Thyroid gland (tissue), 4 donors: ENCODE measurements around the gene PCDHA6. TPM values are rescaled to one million over a fixed set of nuclear protein-coding genes. Genes with fewer than 3 reads are reported as not detected.

ENCODE experiments used
- DNase-seq, 2 donors: peaks; one replicate each; pipeline ENCODE4 v3.0.0-alpha.2; 2019
- H3K27ac ChIP-seq, 3 donors: fragments of 200-600 bp; sonication (generic); 1 replicate in 2 of 3; 2 replicates in 1 of 3; pipeline ENCODE4 v1.5.1; 2016 to 2019; ENCODE audit warnings: mild to moderate bottlenecking in 1 of 3, moderate library complexity in 1 of 3
- H3K27me3 ChIP-seq: fragments of 200-600 bp; sonication (generic); one replicate; pipeline ENCODE4 v1.5.1; 2019
- H3K36me3 ChIP-seq, 2 donors: fragments of 200-600 bp; sonication (generic); one replicate each; pipeline ENCODE4 v1.5.1; 2016 to 2019
- H3K4me1 ChIP-seq, 2 donors: fragments of 200-600 bp; sonication (generic); one replicate each; pipeline ENCODE4 v1.5.1; 2017 to 2019
- H3K4me3 ChIP-seq, 3 donors: fragments of 200-600 bp; sonication (generic); replicated peaks in 1 of 3; 1 replicate in 2 of 3; 2 replicates in 1 of 3; pipeline ENCODE4 v1.5.1; 2016; ENCODE audit warnings: mild to moderate bottlenecking in 1 of 3
- H3K9me3 ChIP-seq: fragments of 200-600 bp; sonication (generic); one replicate; pipeline ENCODE4 v1.5.1; 2017
- POLR2A ChIP-seq, 2 donors: fragments of 450-650 bp; IDR thresholded peaks; one replicate each; pipeline ENCODE4 v1.6.1; 2017; ENCODE audit warnings: antibody characterized with exemption in 2 of 2, mild to moderate bottlenecking in 2 of 2, moderate library complexity in 1 of 2
- WGBS, 2 donors: methylation state at CpG; one replicate each; pipeline ENCODE4 v1.1.5; 2017; 5-methylcytosine and 5-hydroxymethylcytosine counted together
- intact Hi-C: fragments of 100-400 bp; cut with DNase I; formaldehyde crosslinking; loops from one replicate; pipeline ENCODE4 v1.15.1; 2023
- total RNA-seq, 4 donors: library from RNA; depleted of rRNA; stranded (reverse); fragments of >200 nt; gene quantifications; one replicate each; pipeline ENCODE4 v1.2.3, GENCODE V29; 2016
- TF ChIP-seq, protein P1 (sequence below), 6 experiments: fragments of 200-600 bp in 3 of 6; fragments of 450-650 bp in 3 of 6; sonication (generic) in 3 of 6; IDR thresholded peaks; one replicate each; pipeline ENCODE4 v1.5.1; 2016 to 2019; ENCODE audit warnings: antibody characterized with exemption in 6 of 6, mild to moderate bottlenecking in 2 of 6, inconsistent platforms in 1 of 6, moderate library complexity in 1 of 6

Gene PCDHA6
- total RNA-seq, 4 donors from 2014 or later: 0.29 to 1.3 (median 1.0) TPM

DNA sequence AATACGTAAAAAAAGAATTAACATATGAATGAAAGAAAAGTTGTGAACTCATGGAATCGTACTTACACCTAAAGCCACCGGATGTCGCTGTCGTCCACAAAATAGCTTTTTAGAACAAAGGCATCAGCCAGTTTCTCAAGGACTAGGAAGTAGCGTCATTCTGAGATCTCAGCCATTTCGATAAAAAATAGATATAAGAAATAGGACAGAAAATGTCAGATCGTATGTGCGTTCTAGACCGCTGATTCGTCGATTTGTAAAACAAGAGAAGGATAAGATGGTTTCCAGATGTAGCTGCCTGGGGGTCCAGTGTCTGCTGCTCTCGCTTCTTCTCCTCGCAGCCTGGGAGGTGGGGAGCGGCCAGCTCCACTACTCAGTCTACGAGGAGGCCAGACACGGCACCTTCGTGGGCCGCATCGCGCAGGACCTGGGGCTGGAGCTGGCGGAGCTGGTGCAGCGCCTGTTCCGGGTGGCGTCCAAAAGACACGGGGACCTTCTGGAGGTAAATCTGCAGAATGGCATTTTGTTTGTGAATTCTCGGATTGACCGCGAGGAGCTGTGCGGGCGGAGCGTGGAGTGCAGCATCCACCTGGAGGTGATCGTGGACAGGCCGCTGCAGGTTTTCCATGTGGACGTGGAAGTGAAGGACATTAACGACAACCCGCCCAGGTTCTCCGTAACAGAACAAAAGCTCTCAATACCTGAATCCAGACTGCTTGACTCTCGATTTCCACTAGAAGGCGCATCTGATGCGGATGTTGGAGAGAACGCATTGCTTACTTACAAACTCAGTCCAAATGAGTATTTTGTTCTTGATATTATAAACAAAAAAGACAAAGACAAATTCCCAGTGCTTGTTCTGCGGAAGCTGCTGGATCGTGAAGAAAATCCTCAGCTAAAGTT is 28.3 kb downstream of the PCDHA6 start, which contains the start of gene PCDHA10:
TSS of gene PCDHA10 (plus strand) at position 126 of the 903 bp plus-strand sequence. CDS start at position 278, 152 bp downstream.
- no peak within 1 kb of the TSS for H3K4me3 ChIP-seq
- 14 to 22% methylated on average over 37 to 44 of the region's 44 CpGs for WGBS, 2 donors
- peaks cover 0 to 5% of the 10 kb centered on the region in 2 donors for H3K4me1 ChIP-seq
- H3K27ac ChIP-seq: peak within 1 kb of the TSS in 2 of 3 donors; percentile 31 to 36
- intact Hi-C loops: no loop called here
- H3K27me3 ChIP-seq: no peaks in the 10 kb centered on the region
- H3K9me3 ChIP-seq: no peaks in the 10 kb centered on the region
- peak; percentile 33 to 55 for DNase-seq
- no peaks in the 10 kb centered on the region for H3K36me3 ChIP-seq
- no peak for TF ChIP-seq POLR2A (IDR thresholded peaks at IDR 0.05)
- TF ChIP-seq, protein P1, sequence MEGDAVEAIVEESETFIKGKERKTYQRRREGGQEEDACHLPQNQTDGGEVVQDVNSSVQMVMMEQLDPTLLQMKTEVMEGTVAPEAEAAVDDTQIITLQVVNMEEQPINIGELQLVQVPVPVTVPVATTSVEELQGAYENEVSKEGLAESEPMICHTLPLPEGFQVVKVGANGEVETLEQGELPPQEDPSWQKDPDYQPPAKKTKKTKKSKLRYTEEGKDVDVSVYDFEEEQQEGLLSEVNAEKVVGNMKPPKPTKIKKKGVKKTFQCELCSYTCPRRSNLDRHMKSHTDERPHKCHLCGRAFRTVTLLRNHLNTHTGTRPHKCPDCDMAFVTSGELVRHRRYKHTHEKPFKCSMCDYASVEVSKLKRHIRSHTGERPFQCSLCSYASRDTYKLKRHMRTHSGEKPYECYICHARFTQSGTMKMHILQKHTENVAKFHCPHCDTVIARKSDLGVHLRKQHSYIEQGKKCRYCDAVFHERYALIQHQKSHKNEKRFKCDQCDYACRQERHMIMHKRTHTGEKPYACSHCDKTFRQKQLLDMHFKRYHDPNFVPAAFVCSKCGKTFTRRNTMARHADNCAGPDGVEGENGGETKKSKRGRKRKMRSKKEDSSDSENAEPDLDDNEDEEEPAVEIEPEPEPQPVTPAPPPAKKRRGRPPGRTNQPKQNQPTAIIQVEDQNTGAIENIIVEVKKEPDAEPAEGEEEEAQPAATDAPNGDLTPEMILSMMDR (IDR thresholded peaks at IDR 0.05): peak in 4 of 6 experiments; percentile 48 to 72 (median 52)

DNA sequence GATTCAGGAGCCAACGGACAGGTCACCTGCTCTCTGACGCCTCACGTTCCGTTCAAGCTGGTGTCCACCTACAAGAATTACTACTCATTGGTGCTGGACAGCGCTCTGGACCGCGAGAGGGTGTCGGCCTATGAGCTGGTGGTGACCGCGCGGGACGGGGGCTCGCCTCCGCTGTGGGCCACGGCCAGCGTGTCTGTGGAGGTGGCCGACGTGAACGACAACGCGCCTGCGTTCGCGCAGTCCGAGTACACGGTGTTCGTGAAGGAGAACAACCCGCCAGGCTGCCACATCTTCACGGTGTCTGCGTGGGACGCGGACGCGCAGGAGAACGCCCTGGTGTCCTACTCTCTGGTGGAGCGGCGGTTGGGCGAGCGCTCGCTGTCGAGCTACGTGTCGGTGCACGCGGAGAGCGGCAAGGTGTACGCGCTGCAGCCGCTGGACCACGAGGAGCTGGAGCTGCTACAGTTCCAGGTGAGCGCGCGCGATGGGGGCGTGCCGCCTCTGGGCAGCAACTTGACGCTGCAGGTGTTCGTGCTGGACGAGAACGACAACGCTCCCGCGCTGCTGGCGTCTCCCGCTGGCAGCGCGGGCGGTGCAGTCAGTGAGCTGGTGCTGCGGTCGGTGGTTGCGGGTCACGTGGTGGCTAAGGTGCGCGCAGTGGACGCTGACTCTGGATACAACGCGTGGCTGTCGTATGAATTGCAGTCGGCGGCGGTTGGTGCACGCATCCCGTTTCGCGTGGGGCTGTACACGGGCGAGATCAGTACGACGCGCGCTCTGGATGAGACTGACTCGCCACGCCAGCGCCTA is 29.6 kb downstream of the PCDHA6 start:
- intact Hi-C loops: no loop called here
- 49 to 51% methylated on average over 14 to 77 of the region's 94 CpGs for WGBS, 2 donors
- H3K27me3 ChIP-seq: no peaks in the 10 kb centered on the region

DNA sequence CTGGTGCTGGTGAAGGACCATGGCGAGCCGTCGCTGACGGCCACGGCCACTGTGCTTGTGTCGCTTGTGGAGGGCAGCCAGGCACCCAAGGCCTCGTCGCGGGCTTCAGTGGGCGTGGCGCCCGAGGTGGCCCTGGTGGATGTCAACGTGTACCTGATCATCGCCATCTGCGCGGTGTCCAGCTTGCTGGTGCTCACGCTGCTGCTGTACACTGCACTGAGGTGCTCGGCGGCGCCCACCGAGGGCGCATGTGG is 30.2 kb downstream of the PCDHA6 start:
- no peaks in the 10 kb centered on the region for H3K9me3 ChIP-seq
- intact Hi-C loops: no loop called here
- TF ChIP-seq, protein P1 (IDR thresholded peaks at IDR 0.05): no peak
- no peak for TF ChIP-seq POLR2A (IDR thresholded peaks at IDR 0.05)
- H3K27me3 ChIP-seq: no peaks in the 10 kb centered on the region
- WGBS, 2 donors: 53 to 58% methylated on average over 8 to 9 of the region's 22 CpGs
- peaks cover 0 to 5% of the 10 kb centered on the region in 2 donors for H3K4me1 ChIP-seq
- H3K27ac ChIP-seq: no peak overlapping the region
- H3K36me3 ChIP-seq: no peaks in the 10 kb centered on the region
- no peak overlapping the region for H3K4me3 ChIP-seq
- DNase-seq: no peak

More for the DNA sequence above, 29.6 kb downstream of the PCDHA6 start:
- peaks cover 0 to 5% of the 10 kb centered on the region in 2 donors for H3K4me1 ChIP-seq
- H3K9me3 ChIP-seq: no peaks in the 10 kb centered on the region
- H3K4me3 ChIP-seq: no peak overlapping the region
- no peaks in the 10 kb centered on the region for H3K36me3 ChIP-seq
- no peak overlapping the region for H3K27ac ChIP-seq
- no peak for DNase-seq
- no peak for TF ChIP-seq POLR2A (IDR thresholded peaks at IDR 0.05)

GRCh38 chr5:140862441-140863295 is 34.9 kb downstream of the PCDHA6 start:
- Histone ChIP-seq H3K27me3 (no peaks in the 10 kb centered on the region), H3K36me3 (no peaks in the 10 kb centered on the region), H3K27ac (no peak overlapping the region), H3K4me1 (no peaks in the 10 kb centered on the region), H3K4me3 (no peak overlapping the region), H3K9me3 (no peaks in the 10 kb centered on the region)
- no peak for TF ChIP-seq POLR2A (IDR thresholded peaks at IDR 0.05)
- TF ChIP-seq, protein P1 (IDR thresholded peaks at IDR 0.05): no peak
- 43 to 51% methylated on average over 44 to 69 of the region's 76 CpGs for WGBS, 2 donors
- DNase-seq: no peak
- intact Hi-C loops: no loop called here
